ENCODE results near the gene ZNF57.

GRCh38 chr19:2853015-2853606 lies 47.6 kb upstream of the ZNF57 start:
- TF ChIP-seq CTCF (conservative IDR thresholded peaks at IDR 0.05; ENCODE audit: low read depth, low read length) (no peak), EZH2phosphoT487 (IDR thresholded peaks at IDR 0.05; ENCODE audit: borderline replicate concordance, low read length) (no peak)
